Measurements from ENCODE around the gene IDE.
"Not testable (repeated sequence)": the region's sequence is repeated elsewhere in the genome, so short reads cannot be mapped to it uniquely, and the experiment has no call there.

Gene IDE

DNA sequence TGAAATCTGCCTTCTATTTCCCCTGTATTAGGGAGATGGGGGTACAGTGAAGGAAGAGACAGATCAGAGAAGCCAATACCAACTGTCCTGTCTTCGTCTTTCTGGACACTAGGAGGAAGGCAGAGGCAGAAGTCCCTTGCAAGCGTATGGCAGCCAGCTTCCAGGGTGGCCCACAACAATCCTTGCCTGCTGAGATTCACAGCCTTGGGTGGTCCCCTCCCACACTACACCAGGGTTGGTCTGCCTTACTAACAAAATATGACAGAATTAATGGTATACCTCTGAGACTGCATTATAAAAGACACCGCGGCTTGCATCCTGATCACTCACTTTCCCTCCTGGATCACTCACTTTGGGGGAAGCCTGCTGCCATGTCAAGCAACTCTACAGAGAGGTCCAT is 90.4 kb downstream of the IDE start:
- no peak for DNase-seq

GRCh38 chr10:92480413-92480812 is 93.5 kb downstream of the IDE start:
- DNase-seq: no peak

DNA sequence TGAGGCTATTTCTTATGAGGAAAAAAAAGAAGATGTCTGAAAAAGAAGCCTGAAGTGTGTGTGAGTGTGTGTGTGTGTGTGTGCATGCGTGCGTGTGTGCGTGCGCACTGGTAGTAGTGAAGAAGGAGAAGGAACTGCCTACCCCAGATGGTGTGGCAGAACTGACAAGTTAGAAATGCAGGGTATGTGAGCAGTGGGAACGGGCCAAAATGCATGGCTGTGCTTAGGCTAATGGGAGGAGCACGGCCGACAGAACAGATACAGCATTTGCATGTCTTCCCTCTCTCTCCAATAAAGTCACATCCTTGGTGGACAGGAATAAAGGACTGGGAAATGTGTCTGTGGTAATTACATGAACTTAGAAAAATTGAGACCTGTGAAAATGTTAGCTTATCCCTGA is 94.3 kb downstream of the IDE start:
- no peak for DNase-seq

- no peak for DNase-seq
Measured at GRCh38 chr10:92478536-92478935, 95.4 kb downstream of the IDE start.

GRCh38 chr10:92475357-92475868 is 98.5 kb downstream of the IDE start:
- no peak for DNase-seq

GRCh38 chr10:92470026-92470425 is 103.9 kb downstream of the IDE start:
- no peak for DNase-seq

- DNase-seq: no peak
Measured at GRCh38 chr10:92464364-92464763, 109.5 kb downstream of the IDE start.

DNA sequence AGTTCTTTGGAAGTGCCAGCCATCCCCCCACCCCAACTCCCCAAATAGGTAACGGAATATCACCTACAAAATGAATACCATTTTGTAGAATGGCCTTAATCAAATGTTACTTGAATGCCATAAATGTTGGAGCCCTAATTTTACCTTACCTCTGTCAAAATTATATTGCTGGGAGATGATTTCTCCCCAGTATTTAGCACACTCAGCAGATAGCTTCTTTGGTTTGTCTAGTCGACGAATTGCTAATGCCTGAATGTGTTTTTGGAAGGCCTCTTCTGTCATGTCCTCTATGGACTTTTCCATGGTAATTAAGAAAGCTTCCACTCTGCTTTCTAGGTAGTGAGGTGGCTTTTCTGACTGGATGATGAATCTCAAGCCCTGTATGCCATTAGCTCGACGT is 110.3 kb downstream of the IDE start:
- no peak for DNase-seq

DNA sequence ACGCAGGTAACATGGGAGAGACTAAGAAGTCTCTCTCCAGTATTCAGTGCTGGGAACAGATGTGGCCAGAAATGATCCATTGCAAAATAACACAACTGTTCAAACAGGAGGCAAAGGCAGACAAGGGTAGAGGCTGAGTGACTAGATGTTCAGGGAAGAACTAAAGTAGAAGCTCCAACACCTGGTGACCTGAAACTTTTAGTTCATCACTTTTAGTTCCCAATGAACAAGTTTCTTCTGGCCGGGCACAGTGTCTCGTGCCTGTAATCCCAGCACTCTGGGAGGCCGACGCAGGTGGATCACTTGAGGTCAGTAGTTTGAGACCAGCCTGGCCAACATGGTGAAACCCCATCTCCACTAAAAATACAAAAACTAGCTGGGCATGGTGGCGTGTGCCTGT is 118.9 kb downstream of the IDE start:
- DNase-seq: not testable (repeated sequence)

DNA sequence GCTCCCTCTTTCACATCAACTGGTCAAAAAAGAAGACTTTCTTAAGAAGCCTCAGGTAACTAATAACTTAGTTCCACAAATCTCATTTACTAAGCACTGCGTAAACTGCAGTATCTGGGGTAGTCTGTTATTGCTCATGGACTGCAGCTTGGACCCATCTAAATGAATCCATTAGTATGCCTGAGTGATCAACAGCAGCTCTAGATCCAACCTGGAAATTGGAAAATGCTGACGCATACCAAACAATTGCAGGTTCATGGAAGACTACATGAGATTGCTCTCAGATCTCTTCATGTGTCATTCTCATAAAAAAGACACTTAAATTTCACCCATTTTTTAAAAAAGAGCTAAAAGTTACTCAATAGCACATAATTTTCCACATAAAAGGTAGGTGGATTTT is 121.6 kb downstream of the IDE start:
- no peak for DNase-seq

DNA sequence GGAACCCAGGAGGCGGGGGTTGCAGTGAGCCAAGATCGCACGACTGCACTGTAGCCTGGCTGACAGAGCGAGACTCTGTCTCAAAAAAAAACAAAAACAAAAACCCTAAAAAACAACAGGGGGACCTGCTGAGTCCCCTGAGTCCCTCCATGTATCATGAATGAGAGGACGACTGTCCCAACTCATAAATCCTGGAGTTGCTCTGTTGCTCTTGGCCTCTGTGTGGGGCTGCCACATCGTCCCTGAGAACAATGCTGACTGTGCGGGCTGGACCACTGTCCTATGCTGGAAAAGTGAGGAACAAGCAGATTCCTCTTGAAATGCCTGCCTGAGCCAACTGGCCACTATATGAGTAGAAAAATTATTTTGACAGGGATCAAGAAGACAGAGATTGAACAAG is 122.5 kb downstream of the IDE start:
- DNase-seq: no peak

GRCh38 chr10:92450896-92451295 is 123.0 kb downstream of the IDE start:
- DNase-seq: no peak

DNA sequence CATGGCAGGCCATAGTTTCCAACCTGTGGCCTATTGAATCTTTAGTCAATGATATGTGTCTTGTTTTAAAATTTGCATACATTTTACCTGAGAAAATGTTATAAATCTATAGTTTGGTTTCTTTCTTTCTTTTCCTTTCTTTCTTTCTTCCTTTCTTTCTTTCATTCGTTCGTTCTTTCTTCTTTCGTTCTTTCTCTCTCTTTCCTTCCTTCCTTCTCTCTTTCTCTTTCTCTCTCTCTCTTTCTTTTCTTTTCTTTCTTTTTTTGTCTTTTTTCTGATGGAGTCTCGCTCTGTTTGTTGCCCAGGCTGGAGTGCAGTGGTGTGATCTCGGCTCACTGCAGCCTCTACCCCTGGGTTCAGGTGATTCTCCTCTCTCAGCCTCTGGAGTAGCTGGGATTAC is 133.3 kb downstream of the IDE start:
- DNase-seq: no peak

GRCh38 chr10:92438220-92438619 is 135.7 kb downstream of the IDE start:
- no peak for DNase-seq

- DNase-seq: no peak
Measured at GRCh38 chr10:92436611-92437010, 137.3 kb downstream of the IDE start.

DNA sequence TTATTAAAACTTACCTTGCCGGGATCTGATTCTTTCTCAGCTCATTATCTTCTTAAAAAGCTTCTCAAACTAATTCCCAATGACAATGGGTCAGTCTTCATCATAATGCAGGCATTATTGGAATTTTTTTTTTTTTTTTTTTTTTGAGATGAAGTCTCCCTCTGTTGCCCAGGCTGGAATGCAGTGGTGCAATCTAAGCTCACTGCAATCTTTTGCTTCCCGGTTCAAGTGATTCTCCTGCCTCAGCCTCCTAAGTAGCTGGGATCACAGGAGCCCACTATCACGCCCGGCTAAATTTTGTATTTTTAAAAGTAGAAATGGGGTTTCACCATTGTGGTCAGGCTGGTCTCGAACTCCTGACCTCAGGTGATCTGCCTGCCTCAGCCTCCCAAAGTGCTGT is 137.8 kb downstream of the IDE start:
- DNase-seq: not testable (repeated sequence)

GRCh38 chr10:92434385-92434784 is 139.5 kb downstream of the IDE start:
- DNase-seq: no peak

DNA sequence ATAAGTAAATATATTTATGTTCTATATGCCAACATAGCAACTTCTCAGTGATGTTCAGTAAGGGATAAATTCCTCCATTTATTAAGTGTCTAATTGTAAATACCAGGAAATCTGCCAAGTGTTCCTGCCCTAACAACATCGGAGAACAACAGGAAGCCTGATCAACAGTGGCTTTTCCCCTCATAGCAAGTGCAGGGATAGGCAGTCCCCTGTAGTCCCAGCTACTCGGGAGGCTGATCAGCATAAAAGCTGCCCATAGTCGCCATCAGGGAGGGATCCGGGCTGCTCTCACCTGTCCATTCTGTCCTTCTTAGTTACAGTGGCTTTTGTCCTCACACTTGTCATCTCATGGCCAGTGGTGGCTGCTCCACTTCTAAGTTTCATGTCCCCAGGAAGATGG is 141.3 kb downstream of the IDE start:
- DNase-seq: no peak

GRCh38 chr10:92430103-92430502 is 143.8 kb downstream of the IDE start:
- DNase-seq: no peak

DNA sequence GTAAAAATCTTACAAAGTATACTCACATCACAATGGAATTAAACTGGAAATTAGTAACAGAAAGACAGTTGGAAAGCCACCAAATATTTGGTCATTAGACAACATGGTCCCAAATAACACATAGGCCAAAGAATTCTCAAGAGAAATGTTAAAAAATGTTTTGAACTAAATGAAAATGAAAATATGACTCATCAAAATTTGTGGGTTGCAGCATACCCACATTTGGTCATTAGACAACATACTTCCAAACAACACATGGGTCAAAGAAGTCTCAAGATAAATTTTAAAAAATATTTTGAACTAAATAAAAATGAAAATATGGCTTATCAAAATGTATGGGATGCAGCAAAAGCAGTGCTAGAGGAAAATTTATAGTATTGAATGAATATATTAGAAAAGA is 152.3 kb downstream of the IDE start:
- DNase-seq: no peak

DNA sequence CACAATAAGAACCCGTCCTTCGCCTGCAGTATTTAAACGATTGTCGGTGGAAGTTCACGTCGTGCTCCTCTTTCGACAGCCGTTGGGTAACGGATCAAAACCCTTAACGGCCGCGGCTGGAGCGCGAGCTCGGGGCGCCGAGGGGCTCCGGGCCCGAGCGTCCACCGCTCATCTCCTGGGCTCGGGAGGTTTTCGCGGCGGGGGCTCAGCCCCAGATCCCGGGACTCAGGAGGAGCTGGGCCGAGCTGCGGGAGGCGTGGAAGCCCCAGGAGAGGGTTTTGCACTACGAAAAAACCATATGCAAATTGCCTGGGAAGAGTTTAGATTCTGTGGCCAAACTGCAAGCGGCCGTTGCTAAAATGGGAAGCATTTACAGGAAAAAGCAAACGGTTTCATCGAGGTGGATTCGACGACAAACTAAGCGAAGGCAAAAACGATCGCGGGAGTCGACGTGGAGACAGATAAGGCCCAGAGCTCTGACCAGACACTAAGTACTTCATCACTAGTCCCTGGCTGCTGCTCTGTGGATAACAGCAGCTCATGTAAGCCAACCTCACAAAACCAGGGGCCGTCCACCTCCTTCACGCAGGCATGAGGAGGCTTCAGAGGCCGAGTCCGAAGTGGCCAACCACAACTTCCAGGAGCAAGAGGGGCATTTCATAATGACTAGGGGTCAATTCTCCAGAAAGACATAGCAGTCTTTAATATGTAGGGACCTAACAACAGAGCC is 153.2 kb downstream of the IDE start:
- no peak for DNase-seq

DNA sequence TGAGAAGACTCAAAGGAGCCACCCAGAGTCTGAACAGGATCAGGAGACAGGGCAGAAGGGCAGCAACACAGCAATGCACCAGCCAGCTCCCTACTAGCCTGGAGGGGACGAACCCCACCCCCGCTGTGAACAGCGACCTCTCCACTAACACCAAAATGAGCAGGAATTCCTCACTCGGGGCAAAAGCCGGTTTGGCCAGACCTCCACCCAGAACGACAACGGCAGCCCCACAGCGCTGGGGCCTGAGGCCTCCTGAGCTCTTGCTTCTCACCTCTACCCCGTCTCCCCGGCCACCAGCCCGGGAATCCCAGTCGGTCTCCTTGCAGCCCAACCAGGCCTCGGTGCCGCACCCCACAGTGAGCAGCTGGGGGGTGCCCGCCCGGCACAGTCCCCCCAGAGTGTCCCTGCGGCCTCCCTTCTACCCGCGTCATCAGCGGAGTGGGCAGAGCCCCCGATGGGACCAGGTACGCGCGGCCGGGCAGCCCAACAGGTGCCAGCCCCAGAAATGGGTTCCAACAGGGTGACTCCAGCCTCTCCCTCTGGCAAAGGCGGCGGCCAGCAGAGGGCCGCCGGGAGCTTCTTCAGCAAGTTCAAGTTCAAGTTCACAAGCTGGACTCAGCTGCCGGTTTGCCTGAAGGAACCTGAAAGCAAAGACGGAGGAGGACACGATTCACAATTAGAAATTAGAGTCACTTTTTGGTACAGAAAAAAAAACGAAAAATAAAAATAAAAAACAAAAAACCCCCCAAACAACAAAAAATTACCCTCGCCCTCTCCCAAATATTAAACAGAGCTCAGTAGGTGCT is 153.9 kb downstream of the IDE start:
- DNase-seq: no peak

DNA sequence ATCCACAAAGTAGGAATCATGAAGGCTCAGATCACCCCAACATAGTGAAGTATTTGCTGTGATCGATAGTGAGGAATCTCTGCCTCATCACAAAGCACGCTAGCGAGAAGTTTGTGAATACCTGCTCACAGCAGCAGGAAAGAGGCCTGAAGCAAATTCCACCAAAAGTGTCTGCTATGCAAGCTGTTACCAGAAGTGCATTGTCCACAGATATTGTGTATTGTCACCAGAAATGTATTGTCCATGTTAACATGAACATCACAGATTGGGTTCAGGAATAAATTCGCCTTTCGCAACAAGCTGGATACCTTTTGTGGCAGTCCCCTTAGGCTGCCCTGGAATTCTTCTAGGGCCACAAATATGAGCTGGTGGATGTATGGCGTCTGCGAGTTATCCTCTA is 155.0 kb downstream of the IDE start:
- DNase-seq: no peak

- no peak for DNase-seq
Measured at GRCh38 chr10:92418221-92418620, 155.7 kb downstream of the IDE start.
